T-helper 2 cell (primary cell): ENCODE measurements around the gene PHF24.
"Not testable (repeated sequence)": the region's sequence is repeated elsewhere in the genome, so short reads cannot be mapped to it uniquely, and the experiment has no call there.

Experiments used
- DNase-seq, 5 experiments: peaks; one replicate each; pipeline versions ENCODE4 v3.0.0 to v3.0.0-alpha.2; 2012 to 2022

Gene PHF24

DNA sequence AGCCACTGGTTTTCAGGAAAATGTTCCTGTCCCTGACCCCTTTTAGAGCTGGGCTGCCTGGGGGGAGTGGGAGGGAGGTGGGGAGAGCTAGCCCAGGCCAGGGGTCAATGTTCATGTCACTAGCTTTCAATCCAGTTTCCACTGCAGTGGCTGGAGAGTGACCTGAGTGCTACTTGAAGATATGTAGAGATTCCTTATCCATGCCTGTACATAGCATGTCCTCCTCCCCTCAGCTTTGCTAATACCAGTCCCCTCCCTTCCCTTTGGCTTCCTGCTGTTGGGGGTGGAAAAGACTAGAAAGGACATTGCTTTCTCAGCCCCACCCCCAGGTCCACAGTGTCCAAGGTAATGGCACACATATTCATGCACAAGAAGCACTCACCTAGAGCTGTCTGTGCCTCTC lies 39.3 kb downstream of the PHF24 start:
- no peak for DNase-seq

- no peak for DNase-seq
Measured at GRCh38 chr9:34998266-34998665, 40.2 kb downstream of the PHF24 start.

GRCh38 chr9:34999576-34999975 lies 41.5 kb downstream of the PHF24 start:
- no peak for DNase-seq

DNA sequence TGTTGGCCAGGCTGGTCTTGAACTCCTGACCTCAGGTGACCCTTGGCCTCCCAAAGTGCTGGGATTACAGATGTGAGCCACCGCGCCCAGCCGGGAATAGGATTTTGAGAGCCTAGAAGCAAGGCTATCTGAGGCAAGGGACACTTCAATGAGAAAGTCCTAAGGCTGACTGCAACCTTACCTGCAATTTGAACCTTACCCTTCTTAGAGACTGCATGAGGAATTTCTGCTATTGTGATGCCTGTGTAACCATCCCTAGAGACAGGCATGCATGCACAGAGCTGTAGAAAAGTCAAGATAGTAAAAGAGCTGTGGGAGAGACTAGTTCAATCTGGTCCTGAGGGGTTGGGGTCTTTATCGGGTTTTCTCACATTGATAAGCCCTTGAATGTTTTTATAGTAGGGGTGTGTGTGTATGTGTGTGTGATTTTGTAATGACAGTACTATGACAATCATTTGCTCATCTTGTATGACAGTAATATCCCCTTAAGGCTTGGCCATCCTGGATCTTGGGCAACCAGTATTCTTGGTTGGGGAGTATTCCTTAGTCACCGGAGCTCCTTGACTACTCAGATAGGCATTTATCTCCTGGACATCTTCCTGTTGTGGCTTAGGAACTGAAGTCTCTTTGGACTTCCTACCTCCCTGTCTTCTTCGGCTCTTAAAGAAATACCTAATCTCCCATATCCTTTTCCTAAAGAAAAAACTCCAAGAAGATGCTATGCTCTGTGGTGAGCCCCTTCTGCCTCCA lies 42.6 kb downstream of the PHF24 start:
- DNase-seq: no peak

DNA sequence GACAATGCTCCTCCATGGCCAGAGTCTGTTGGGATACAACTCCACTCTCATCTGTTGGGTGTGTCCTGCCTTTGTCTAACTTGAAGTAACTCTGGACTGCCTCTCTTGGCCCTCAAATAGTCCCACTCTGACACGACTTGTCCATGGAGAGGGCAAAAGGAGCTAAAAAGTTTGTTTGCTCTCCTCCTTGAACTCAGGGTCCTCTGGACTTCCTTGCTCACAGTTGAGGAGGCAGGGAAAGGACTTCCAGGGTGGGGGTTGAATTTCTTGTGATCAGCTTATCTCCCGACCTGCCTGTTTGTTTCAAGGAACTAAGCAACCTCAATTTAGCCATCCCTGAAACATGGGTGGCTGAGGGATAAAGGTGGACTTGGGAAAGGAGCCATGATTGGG lies 43.2 kb downstream of the PHF24 start:
- DNase-seq: no peak

- no peak for DNase-seq
Measured at GRCh38 chr9:35001803-35002502, 43.9 kb downstream of the PHF24 start.

DNA sequence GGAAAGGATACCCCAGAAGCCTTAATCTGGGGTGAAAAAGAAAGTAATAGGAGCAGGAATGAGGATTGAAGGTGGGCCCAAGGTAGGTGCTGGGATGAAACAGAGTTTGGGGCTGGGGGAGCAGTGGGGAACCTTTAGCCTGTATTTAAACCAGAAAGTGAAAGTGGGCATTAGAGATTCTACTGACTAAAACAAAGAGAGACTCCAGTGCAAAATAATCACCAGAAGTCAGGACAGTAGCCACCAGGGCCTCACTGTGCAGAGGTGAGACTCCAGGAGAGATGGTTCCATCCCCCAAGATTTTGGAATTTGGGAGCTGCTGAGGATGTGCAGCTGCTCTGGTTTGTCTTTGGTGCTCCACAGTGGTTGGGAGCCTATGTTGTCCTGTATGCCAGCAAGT lies 44.5 kb downstream of the PHF24 start:
- no peak for DNase-seq

- not testable (repeated sequence) for DNase-seq
Measured at GRCh38 chr9:35004299-35004698, 46.2 kb downstream of the PHF24 start.

GRCh38 chr9:35010351-35010958 lies 52.4 kb downstream of the PHF24 start:
- DNase-seq: no peak

GRCh38 chr9:35014517-35014916 lies 56.4 kb downstream of the PHF24 start:
- no peak for DNase-seq

DNA sequence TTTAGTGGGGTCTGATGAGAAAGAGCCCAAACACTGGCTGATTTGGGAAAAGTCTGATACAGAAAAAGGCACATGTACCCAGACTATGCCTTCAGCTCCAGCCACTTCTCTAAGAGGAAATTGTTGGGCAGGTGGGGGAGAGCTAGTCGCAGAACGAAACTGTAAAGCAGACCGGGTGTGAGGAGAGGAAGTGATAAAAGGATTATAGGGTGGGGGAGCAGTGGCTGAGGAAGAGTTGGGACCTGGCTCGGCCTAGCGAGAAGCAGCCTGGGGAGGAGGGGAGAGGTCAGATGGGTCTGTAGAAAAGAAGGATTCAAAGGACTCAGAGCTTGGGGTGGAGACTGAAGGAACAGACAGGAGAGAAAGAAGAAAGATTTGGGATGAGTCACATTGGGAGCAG lies 65.4 kb downstream of the PHF24 start:
- peak in 1 of 5 experiments; percentile 15 for DNase-seq

GRCh38 chr9:35026671-35027070 lies 68.6 kb downstream of the PHF24 start:
- DNase-seq: peak in 1 of 5 experiments; percentile 55

GRCh38 chr9:35027374-35027773 lies 69.3 kb downstream of the PHF24 start:
- DNase-seq: peak in 1 of 5 experiments; percentile 35

GRCh38 chr9:35027860-35028259 lies 69.8 kb downstream of the PHF24 start:
- peak in 1 of 5 experiments; percentile 17 for DNase-seq

- DNase-seq: no peak
Measured at GRCh38 chr9:35028341-35028740, 70.3 kb downstream of the PHF24 start.

GRCh38 chr9:35029241-35029640 lies 71.2 kb downstream of the PHF24 start:
- no peak for DNase-seq

- DNase-seq: no peak
Measured at GRCh38 chr9:35029852-35030251, 71.8 kb downstream of the PHF24 start.
